Mammary epithelial cell (primary cell): ENCODE results near the gene MRPL44.

Source experiments
- CTCF ChIP-seq, 2 donors: IDR thresholded peaks in 1 of 2; conservative IDR thresholded peaks in 1 of 2; 2 replicates each; pipeline ENCODE4 v1.5.1; 2011 to 2012; ENCODE audit warnings: inconsistent platforms in 2 of 2, low read length in 2 of 2, mild to moderate bottlenecking in 2 of 2, control low read depth in 1 of 2, low read depth in 1 of 2; ENCODE audit not compliant: insufficient read depth in 1 of 2; ENCODE audit errors: extremely low read depth in 1 of 2
- EZH2 ChIP-seq: IDR thresholded peaks from 2 replicates; pipeline ENCODE4 v1.6.1; 2012; ENCODE audit warnings: low read length, inconsistent platforms, borderline replicate concordance

GRCh38 chr2:223930103-223930976 is 26.9 kb upstream of the MRPL44 start:
- TF ChIP-seq CTCF (conservative IDR thresholded peaks at IDR 0.05 in 1 of 2, IDR thresholded peaks at IDR 0.05 in 1 of 2; ENCODE audit: extremely low read depth in 1 of 2, insufficient read depth in 1 of 2, low read depth in 1 of 2, low read length in 2 of 2) = no peak
- no peak for TF ChIP-seq EZH2
